GM12801 (cell line): ENCODE measurements around the gene LAMA4.

Experiments used
- CTCF ChIP-seq: IDR thresholded peaks from one replicate; pipeline ENCODE4 v1.5.1; 2011; ENCODE audit warnings: control low read depth; ENCODE audit not compliant: insufficient read length; ENCODE audit errors: extremely low read depth

Gene LAMA4

GRCh38 chr6:112190164-112190563 is 64.2 kb downstream of the LAMA4 start:
- TF ChIP-seq CTCF = no peak

GRCh38 chr6:112189494-112189893 is 64.9 kb downstream of the LAMA4 start:
- TF ChIP-seq CTCF = no peak

GRCh38 chr6:112188906-112189305 is 65.5 kb downstream of the LAMA4 start:
- no peak for TF ChIP-seq CTCF

- TF ChIP-seq CTCF = no peak
Observed at GRCh38 chr6:112187736-112188135, 66.6 kb downstream of the LAMA4 start.

- no peak for TF ChIP-seq CTCF
Observed at GRCh38 chr6:112184951-112185350, 69.4 kb downstream of the LAMA4 start.

- no peak for TF ChIP-seq CTCF
Observed at GRCh38 chr6:112183271-112183671, 71.1 kb downstream of the LAMA4 start.

- no peak for TF ChIP-seq CTCF
Observed at GRCh38 chr6:112181130-112181529, 73.2 kb downstream of the LAMA4 start.
